Measurements from ENCODE around the gene TIMM50. TPM values are rescaled to one million over a fixed set of nuclear protein-coding genes. Genes with fewer than 3 reads are reported as not detected.

Gene TIMM50
- total RNA-seq, 4 donors from 2014 or later: 50.8 to 53.5 (median 52.4) TPM

GRCh38 chr19:39463403-39463802 lies 17.2 kb upstream of the TIMM50 start:
- peaks cover 0 to 95% of the 10 kb centered on the region in 2 donors for H3K36me3 ChIP-seq
- WGBS, 2 donors (ENCODE audit: low coverage in 1 of 2): 66 to 83% methylated on average over 3 of the region's 3 CpGs
- H3K27ac ChIP-seq: no peak overlapping the region
- H3K9me3 ChIP-seq: no peaks in the 10 kb centered on the region
- H3K27me3 ChIP-seq: no peaks in the 10 kb centered on the region
- H3K4me3 ChIP-seq: no peak overlapping the region
- H3K4me1 ChIP-seq: no peaks in the 10 kb centered on the region
- TF ChIP-seq POLR2A (IDR thresholded peaks at IDR 0.05): no peak
- TF ChIP-seq EP300 (IDR thresholded peaks at IDR 0.05): no peak
- no peak for TF ChIP-seq CTCF (IDR thresholded peaks at IDR 0.05)
- TF ChIP-seq POLR2AphosphoS5 (IDR thresholded peaks at IDR 0.05): no peak
- ATAC-seq: no peak

- no peak for ATAC-seq
- H3K27me3 ChIP-seq: no peaks in the 10 kb centered on the region
- peaks cover 0 to 95% of the 10 kb centered on the region in 2 donors for H3K36me3 ChIP-seq
- H3K27ac ChIP-seq: no peak overlapping the region
- TF ChIP-seq EP300 (IDR thresholded peaks at IDR 0.05) (no peak), POLR2A (IDR thresholded peaks at IDR 0.05) (no peak), CTCF (IDR thresholded peaks at IDR 0.05) (no peak), POLR2AphosphoS5 (IDR thresholded peaks at IDR 0.05) (no peak)
- WGBS, 2 donors (ENCODE audit: low coverage in 1 of 2): 87 to 90% methylated on average over 9 to 11 of the region's 18 CpGs
- no peaks in the 10 kb centered on the region for H3K4me1 ChIP-seq
- no peak overlapping the region for H3K4me3 ChIP-seq
- no peaks in the 10 kb centered on the region for H3K9me3 ChIP-seq
These were observed 14.5 kb upstream of the TIMM50 start for GRCh38 chr19:39465956-39466747.

DNA sequence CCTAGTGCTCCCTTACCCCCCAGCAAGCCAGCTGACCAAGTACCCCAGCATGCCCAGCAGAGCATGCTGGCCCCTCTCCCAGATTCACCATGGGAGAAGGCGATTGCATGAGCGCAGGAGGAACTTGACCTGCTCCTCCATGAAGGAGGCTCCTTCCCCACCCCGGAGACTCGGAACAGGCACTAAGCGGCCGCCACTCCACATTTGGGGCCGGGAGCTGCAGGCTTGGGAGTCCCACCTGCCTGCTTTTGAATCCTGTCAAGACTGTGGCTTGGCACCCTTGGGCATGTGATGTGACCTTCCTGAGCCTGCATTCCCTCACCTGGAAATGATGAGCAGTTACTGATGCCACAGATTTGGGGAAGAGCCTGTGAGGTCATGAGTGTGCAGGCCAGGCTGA lies 12.7 kb upstream of the TIMM50 start:
- H3K4me3 ChIP-seq: no peak overlapping the region
- no peaks in the 10 kb centered on the region for H3K4me1 ChIP-seq
- no peaks in the 10 kb centered on the region for H3K9me3 ChIP-seq
- H3K27me3 ChIP-seq: no peaks in the 10 kb centered on the region
- WGBS, 2 donors (ENCODE audit: low coverage in 1 of 2): no CpG with 5 or more reads among the region's 7 CpGs
- peaks cover 0 to 97% of the 10 kb centered on the region in 2 donors for H3K36me3 ChIP-seq
- TF ChIP-seq EP300 (IDR thresholded peaks at IDR 0.05) (no peak), POLR2A (IDR thresholded peaks at IDR 0.05) (no peak), CTCF (IDR thresholded peaks at IDR 0.05) (no peak), POLR2AphosphoS5 (IDR thresholded peaks at IDR 0.05) (no peak)
- no peak for ATAC-seq
- H3K27ac ChIP-seq: no peak overlapping the region

DNA sequence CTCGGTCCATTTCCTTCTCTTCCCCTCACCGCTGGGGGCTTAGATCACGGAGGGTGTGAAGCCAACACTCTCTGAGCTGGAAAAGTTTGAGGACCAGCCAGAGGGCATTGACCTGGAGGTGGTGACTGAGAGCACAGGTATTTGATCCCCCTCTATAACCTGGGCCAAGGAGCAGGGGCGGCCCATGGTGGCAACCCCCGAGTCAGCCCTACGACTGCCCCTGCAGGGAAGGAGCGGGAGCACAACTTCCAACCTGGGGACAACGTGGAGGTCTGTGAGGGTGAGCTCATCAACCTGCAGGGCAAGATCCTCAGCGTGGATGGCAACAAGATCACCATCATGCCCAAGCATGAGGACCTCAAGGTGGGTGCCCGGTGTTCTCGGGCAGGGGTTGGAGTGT lies 11.6 kb upstream of the TIMM50 start:
- Histone ChIP-seq H3K4me3 (no peak overlapping the region), H3K4me1 (no peaks in the 10 kb centered on the region), H3K27ac (no peak overlapping the region), H3K36me3 (peaks cover 0 to 100% of the 10 kb centered on the region in 2 donors), H3K27me3 (no peaks in the 10 kb centered on the region), H3K9me3 (no peaks in the 10 kb centered on the region)
- TF ChIP-seq POLR2AphosphoS5 (IDR thresholded peaks at IDR 0.05) (no peak), EP300 (IDR thresholded peaks at IDR 0.05) (no peak)
- no peak for ATAC-seq
- WGBS, 2 donors (ENCODE audit: low coverage in 1 of 2): 90% methylated on average over 2 of the region's 11 CpGs; no CpG with 5 or more reads in 1 of the 2 donors

GRCh38 chr19:39469567-39469966 lies 11.1 kb upstream of the TIMM50 start:
- WGBS, 2 donors (ENCODE audit: low coverage in 1 of 2): 70 to 83% methylated on average over 2 to 3 of the region's 6 CpGs
- H3K27ac ChIP-seq: no peak overlapping the region
- no peak for ATAC-seq
- TF ChIP-seq EP300 (IDR thresholded peaks at IDR 0.05) (no peak), POLR2A (IDR thresholded peaks at IDR 0.05) (no peak)
- H3K27me3 ChIP-seq: no peaks in the 10 kb centered on the region
- peaks cover 0 to 100% of the 10 kb centered on the region in 2 donors for H3K36me3 ChIP-seq
- no peaks in the 10 kb centered on the region for H3K4me1 ChIP-seq
- no peaks in the 10 kb centered on the region for H3K9me3 ChIP-seq
- no peak overlapping the region for H3K4me3 ChIP-seq
